Cerebellar nuclear complex (tissue), 1 donor: ENCODE data around the gene TTC3.
A peak's percentile ranks its signal among the peaks of the same experiment; 100 is the strongest.
"Not testable (repeated sequence)": the region's sequence is repeated elsewhere in the genome, so short reads cannot be mapped to it uniquely, and the experiment has no call there.

Experiments used
- DNase-seq, 2 experiments: peaks; one replicate each; lab custom pipeline; 2025; lab: John Stamatoyannopoulos, UW

TTC3 gene

GRCh38 chr21:37072988-37073416 is at the start of gene TTC3, which contains the start of gene PIGP:
TTC3 (plus strand) TSS chr21:37073254; CDS start chr21:37087258, 14,004 bp downstream.
PIGP (minus strand) TSS chr21:37073071; CDS start chr21:37072515, 556 bp downstream.
- peak in 1 of 2 experiments; percentile 63 for DNase-seq

GRCh38 chr21:37026499-37026898 is 46.6 kb upstream of the TTC3 start:
- no peak for DNase-seq

GRCh38 chr21:37028570-37028969 is 44.5 kb upstream of the TTC3 start:
- no peak for DNase-seq

GRCh38 chr21:37030864-37031263 is 42.2 kb upstream of the TTC3 start:
- DNase-seq: no peak

GRCh38 chr21:37032293-37032692 is 40.8 kb upstream of the TTC3 start:
- DNase-seq: no peak

GRCh38 chr21:37032877-37033471 is 40.1 kb upstream of the TTC3 start:
- DNase-seq: no peak

- not testable (repeated sequence) for DNase-seq
Observed at GRCh38 chr21:37034394-37034793, 38.7 kb upstream of the TTC3 start.

GRCh38 chr21:37036177-37036576 is 36.9 kb upstream of the TTC3 start:
- DNase-seq: no peak

GRCh38 chr21:37039411-37040075 is 33.5 kb upstream of the TTC3 start:
- no peak for DNase-seq

GRCh38 chr21:37040212-37040611 is 32.8 kb upstream of the TTC3 start:
- DNase-seq: no peak

GRCh38 chr21:37041706-37042271 is 31.3 kb upstream of the TTC3 start:
- no peak for DNase-seq

GRCh38 chr21:37043818-37044217 is 29.2 kb upstream of the TTC3 start:
- no peak for DNase-seq

GRCh38 chr21:37044643-37045042 is 28.4 kb upstream of the TTC3 start:
- no peak for DNase-seq

- DNase-seq: no peak
Observed at GRCh38 chr21:37045149-37045548, 27.9 kb upstream of the TTC3 start.

GRCh38 chr21:37045556-37045955 is 27.5 kb upstream of the TTC3 start:
- no peak for DNase-seq

GRCh38 chr21:37047079-37047478 is 26.0 kb upstream of the TTC3 start:
- no peak for DNase-seq

- DNase-seq: not testable (repeated sequence)
Observed at GRCh38 chr21:37049741-37050140, 23.3 kb upstream of the TTC3 start.

- no peak for DNase-seq
Observed at GRCh38 chr21:37055271-37055855, 17.7 kb upstream of the TTC3 start.

GRCh38 chr21:37057614-37058013 is 15.4 kb upstream of the TTC3 start:
- DNase-seq: no peak

- no peak for DNase-seq
Observed at GRCh38 chr21:37058261-37058660, 14.8 kb upstream of the TTC3 start.

GRCh38 chr21:37059181-37059580 is 13.9 kb upstream of the TTC3 start:
- no peak for DNase-seq

GRCh38 chr21:37060296-37060695 is 12.8 kb upstream of the TTC3 start:
- DNase-seq: no peak
